K562 (cell line): ENCODE measurements around the gene OSBPL3. TPM values are rescaled to one million over a fixed set of nuclear protein-coding genes. Genes with fewer than 3 reads are reported as not detected.

ENCODE experiments used
- ATAC-seq: fragments of 200-7000 bp; cut with Tn5 transposase; 3 replicates; pipeline ENCODE4 v1.9.1; 2020; ENCODE audit warnings: moderate library complexity
- BruUV-seq: library from RNA; stranded (reverse); fragments of 400-500 nt; replicated peaks from 2 replicates; lab custom pipeline; 2021; lab: Mats Ljungman, UMichigan
- CTCF ChIA-PET: fragments of 300-600 bp; formaldehyde crosslinking; extraction: SDS; loops from one replicate; lab custom pipeline; 2021; ENCODE audit warnings: low intra/inter-chr PET ratio; lab: Yijun Ruan, JAX
- POLR2A ChIA-PET: fragments of 300-600, 350-650 bp; sonication (Branson Sonifier 250); formaldehyde crosslinking; extraction: SDS; loops from one replicate; lab custom pipeline; 2021; ENCODE audit warnings: antibody characterized with exemption, inconsistent platforms; lab: Yijun Ruan, JAX
- DNase-seq, 4 experiments: peaks; one replicate each; pipeline versions ENCODE4 v3.0.0 to v3.0.0-alpha.2; 2011 to 2018; ENCODE audit warnings: low spot score in 3 of 4, mixed read lengths in 3 of 4; ENCODE audit errors: extremely low read depth in 1 of 4
- FAIRE-seq: peaks from 2 replicates; lab custom pipeline; 2011; peaks lifted over from hg19 to GRCh38; lab: Jason Lieb, UNC
- H2AFZ ChIP-seq: 2 replicates; pipeline ENCODE4 v1.6.0; 2011; ENCODE audit warnings: low read depth, low read length, control low read depth, inconsistent platforms
- H3K27ac ChIP-seq: fragments of 200-600 bp; 3 replicates; pipeline ENCODE4 v1.8.0; 2011; ENCODE audit warnings: low read depth, mild to moderate bottlenecking, control low read depth, inconsistent platforms, low read length, moderate library complexity, mixed read lengths; ENCODE audit errors: extremely low read depth
- H3K27me3 ChIP-seq, 2 experiments: fragments of 300-600 bp in 1 of 2; 2 replicates in 1 of 2; 3 replicates in 1 of 2; pipeline versions ENCODE4 v1.6.0 to v1.8.0; 2011; ENCODE audit warnings: inconsistent platforms in 2 of 2, low read length in 2 of 2, mild to moderate bottlenecking in 1 of 2, mixed read lengths in 1 of 2, moderate library complexity in 1 of 2; ENCODE audit not compliant: control insufficient read depth in 2 of 2, insufficient read depth in 2 of 2
- H3K36me3 ChIP-seq: fragments of 300-600 bp; 3 replicates; pipeline ENCODE4 v1.8.0; 2011; ENCODE audit warnings: mild to moderate bottlenecking, low read length, inconsistent platforms; ENCODE audit not compliant: control insufficient read depth, insufficient read depth
- H3K4me1 ChIP-seq, 2 experiments: fragments of 200-600 bp in 1 of 2; replicated peaks in 1 of 2; 2 replicates in 1 of 2; 3 replicates in 1 of 2; pipeline versions ENCODE4 v1.5.1 to v1.8.0; 2011; ENCODE audit warnings: inconsistent platforms in 2 of 2, low read length in 2 of 2, mild to moderate bottlenecking in 1 of 2, mixed read lengths in 1 of 2, moderate library complexity in 1 of 2; ENCODE audit not compliant: control insufficient read depth in 2 of 2, insufficient read depth in 2 of 2
- H3K4me2 ChIP-seq: 2 replicates; pipeline ENCODE4 v1.6.1; 2011; ENCODE audit warnings: low read length, control low read depth, inconsistent platforms, mixed read lengths; ENCODE audit not compliant: insufficient read depth
- H3K4me3 ChIP-seq: fragments of 200-600 bp; sonication (generic), shearing (Covaris generic); 2 replicates; pipeline ENCODE4 v1.5.1; 2016; ENCODE audit warnings: control low read depth, inconsistent platforms
- H3K79me2 ChIP-seq: fragments of 200-600 bp; 3 replicates; pipeline ENCODE4 v1.8.0; 2011; ENCODE audit warnings: low read length, inconsistent platforms; ENCODE audit not compliant: control insufficient read depth, insufficient read depth
- H3K9ac ChIP-seq, 2 experiments: 2 replicates each; pipeline versions ENCODE4 v1.6.0 to v1.6.1; 2011; ENCODE audit warnings: low read depth in 2 of 2, low read length in 2 of 2, control low read depth in 1 of 2, inconsistent platforms in 1 of 2, mild to moderate bottlenecking in 1 of 2, mixed read lengths in 1 of 2; ENCODE audit not compliant: insufficient read depth in 1 of 2
- H3K9me1 ChIP-seq: one replicate; pipeline ENCODE4 v1.6.0; 2011; ENCODE audit warnings: inconsistent platforms, mild to moderate bottlenecking, low read length, moderate library complexity; ENCODE audit not compliant: control insufficient read depth, insufficient read depth
- H3K9me3 ChIP-seq: replicated peaks from 2 replicates; pipeline ENCODE4 v1.5.1; 2011; ENCODE audit warnings: low read depth, low read length, inconsistent platforms; ENCODE audit not compliant: control insufficient read depth, insufficient read depth
- H4K20me1 ChIP-seq: replicated peaks from 2 replicates; pipeline ENCODE4 v1.6.1; 2011; ENCODE audit warnings: low read length, inconsistent platforms, mixed read lengths; ENCODE audit not compliant: control insufficient read depth, insufficient read depth
- BHLHE40 ChIP-seq: IDR thresholded peaks from 2 replicates; pipeline ENCODE4 v1.6.1; 2011; ENCODE audit warnings: low read length, improper control_type of control experiment
- HNRNPL ChIP-seq: fragments of 200-400 bp; formaldehyde crosslinking; IDR thresholded peaks from 2 replicates; pipeline ENCODE4 v1.6.1; 2017; ENCODE audit warnings: low read depth, mild to moderate bottlenecking, low read length
- LEF1 ChIP-seq: fragments of 450-650 bp; IDR thresholded peaks from 2 replicates; pipeline ENCODE4 v1.6.1; 2016; ENCODE audit warnings: mild to moderate bottlenecking
- MEIS2 ChIP-seq: fragments of 450-650 bp; IDR thresholded peaks from 2 replicates; pipeline ENCODE4 v1.6.1; 2014; ENCODE audit warnings: mild to moderate bottlenecking; ENCODE audit not compliant: partially characterized antibody
- NCOA2 ChIP-seq, 2 experiments: fragments of 450-650 bp; IDR thresholded peaks; 2 replicates each; pipeline ENCODE4 v1.6.1; 2018; ENCODE audit warnings: mild to moderate bottlenecking in 2 of 2, moderate library complexity in 1 of 2; ENCODE audit not compliant: partially characterized antibody in 2 of 2
- RAD51 ChIP-seq: fragments of 450-650 bp; IDR thresholded peaks from 2 replicates; pipeline ENCODE4 v1.7.1; 2016; ENCODE audit warnings: low read depth, mild to moderate bottlenecking, borderline replicate concordance
- ZFX ChIP-seq: sonication (generic); formaldehyde crosslinking; IDR thresholded peaks from 2 replicates; pipeline ENCODE4 v1.8.0; 2022; ENCODE audit warnings: mild to moderate bottlenecking, missing genetic modification reagents, moderate library complexity
- ZNF41 ChIP-seq: fragments of 250-450 bp; sonication (Bioruptor Pico); conservative IDR thresholded peaks from 2 replicates; pipeline ENCODE4 v1.4.0; 2020; ENCODE audit warnings: mild to moderate bottlenecking
- WGBS: fragments of 100-300 bp; shearing (Covaris generic); methylation state at CpG from one replicate; pipeline ENCODE4 v1.1.6; 2016; ENCODE audit warnings: low coverage, mixed read lengths; ENCODE audit not compliant: insufficient coverage; ENCODE audit errors: missing lambda C conversion rate; 5-methylcytosine and 5-hydroxymethylcytosine counted together
- in situ Hi-C: fragments of 300-500 bp; cut with MboI; formaldehyde crosslinking; loops from 4 replicates; pipeline ENCODE4 v1.15.0; 2018; ENCODE audit warnings: inconsistent platforms, mixed read lengths
- intact Hi-C: fragments of 100-400 bp; cut with micrococcal nuclease; formaldehyde crosslinking; loops from 2 replicates; pipeline ENCODE4 v1.14.2; 2022
- polyA plus RNA-seq, 8 experiments: library from polyadenylated mRNA; depleted of rRNA in 4 of 8; stranded (reverse) in 5 of 8; unstranded in 3 of 8; fragments of >200 nt; fragmentation: Nextera tagmentation in 2 of 8; fragmentation: Illumina TruSeq in 1 of 8; extraction: Ambion mirVana in 2 of 8; extraction: Trizol in 1 of 8; gene quantifications; 2 replicates each; pipeline versions ENCODE4 v1.2.1 to v1.2.3, GENCODE V29; 2011 to 2014; ENCODE audit warnings: inconsistent platforms in 1 of 8, missing spikeins in 1 of 8
- total RNA-seq, 7 experiments: library from RNA; depleted of rRNA in 6 of 7; stranded (reverse); fragments of >200 nt in 6 of 7; fragmentation: Illumina TruSeq in 2 of 7; extraction: Trizol in 2 of 7; gene quantifications; 2 replicates each; pipeline versions ENCODE4 v1.2.1 to v1.2.3, GENCODE V29; 2011 to 2021; ENCODE audit warnings: low replicate concordance in 1 of 7
- TF ChIP-seq, protein P1 (sequence below): sonication (generic); formaldehyde crosslinking; IDR thresholded peaks from 2 replicates; pipeline ENCODE4 v1.8.0; 2022; ENCODE audit warnings: missing genetic modification reagents, mild to moderate bottlenecking, borderline replicate concordance

Gene OSBPL3
- total and polyA plus RNA-seq, 9 of the 15 experiments (the other 6 are each of a cell fraction or from before 2014, with no cell fraction given), result 4.8 to 37.2 (median 26.5) TPM

DNA sequence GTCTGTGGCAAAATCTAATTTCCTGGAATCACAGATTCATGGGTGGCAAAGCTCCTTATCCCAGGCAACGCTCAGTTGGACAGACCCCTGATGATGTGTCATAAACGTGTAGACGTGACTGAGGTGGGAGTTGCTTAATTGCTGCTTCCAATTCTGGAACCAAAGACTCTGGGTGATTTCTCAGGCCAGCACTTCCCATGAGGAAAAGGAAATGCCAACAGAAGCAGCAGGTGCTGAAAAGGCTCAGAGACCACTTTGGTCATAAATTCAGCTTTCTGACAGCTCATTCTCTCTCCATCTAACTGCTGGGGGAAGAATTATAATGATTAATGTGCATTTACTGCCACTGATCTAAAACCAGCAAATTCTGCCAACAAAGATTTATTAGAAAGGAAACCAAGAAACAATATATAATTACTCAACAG, 88.7 kb downstream of the OSBPL3 start:
- Histone ChIP-seq H3K4me3 (no peak overlapping the region), H3K79me2 (peaks cover 36% of the 10 kb centered on the region), H3K9me1 (no peaks in the 10 kb centered on the region), H3K9ac (no peak overlapping the region), H3K9me3 (no peaks in the 10 kb centered on the region), H2AFZ (no peak overlapping the region), H3K36me3 (peaks cover 35% of the 10 kb centered on the region; the same call in 2 of the 3 replicates)
- FAIRE-seq (no peak), DNase-seq (no peak), ATAC-seq (no peak)
- 83% methylated on average over 3 of the region's 3 CpGs for WGBS
- ChIA-PET CTCF (no interaction called here), POLR2A (no interaction called here)
- BruUV-seq, result no TSS peak
- in situ Hi-C loops, result no loop called here
- TF ChIP-seq RAD51, result no peak
- TF ChIP-seq, protein P1, sequence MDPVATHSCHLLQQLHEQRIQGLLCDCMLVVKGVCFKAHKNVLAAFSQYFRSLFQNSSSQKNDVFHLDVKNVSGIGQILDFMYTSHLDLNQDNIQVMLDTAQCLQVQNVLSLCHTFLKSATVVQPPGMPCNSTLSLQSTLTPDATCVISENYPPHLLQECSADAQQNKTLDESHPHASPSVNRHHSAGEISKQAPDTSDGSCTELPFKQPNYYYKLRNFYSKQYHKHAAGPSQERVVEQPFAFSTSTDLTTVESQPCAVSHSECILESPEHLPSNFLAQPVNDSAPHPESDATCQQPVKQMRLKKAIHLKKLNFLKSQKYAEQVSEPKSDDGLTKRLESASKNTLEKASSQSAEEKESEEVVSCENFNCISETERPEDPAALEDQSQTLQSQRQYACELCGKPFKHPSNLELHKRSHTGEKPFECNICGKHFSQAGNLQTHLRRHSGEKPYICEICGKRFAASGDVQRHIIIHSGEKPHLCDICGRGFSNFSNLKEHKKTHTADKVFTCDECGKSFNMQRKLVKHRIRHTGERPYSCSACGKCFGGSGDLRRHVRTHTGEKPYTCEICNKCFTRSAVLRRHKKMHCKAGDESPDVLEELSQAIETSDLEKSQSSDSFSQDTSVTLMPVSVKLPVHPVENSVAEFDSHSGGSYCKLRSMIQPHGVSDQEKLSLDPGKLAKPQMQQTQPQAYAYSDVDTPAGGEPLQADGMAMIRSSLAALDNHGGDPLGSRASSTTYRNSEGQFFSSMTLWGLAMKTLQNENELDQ (CRISPR knock-in tag), result no peak
- no peak for TF ChIP-seq ZNF41 (CRISPR knock-in tag)
- TF ChIP-seq LEF1, result no peak
- TF ChIP-seq NCOA2 (IDR thresholded peaks at IDR 0.05; ENCODE audit: partially characterized antibody in 2 of 2), result no peak
- no peak for TF ChIP-seq ZFX (CRISPR knock-in tag)
- TF ChIP-seq HNRNPL, result no peak
- TF ChIP-seq BHLHE40, result no peak
- TF ChIP-seq MEIS2, result peak; percentile 21
- TF ChIP-seq, all 486 proteins: peak for 1
- intact Hi-C loops, result no loop called here
- Histone ChIP-seq H4K20me1 (no peaks in the 10 kb centered on the region), H3K27ac (no peak overlapping the region), H3K4me2 (no peak overlapping the region), H3K4me1 (peaks cover 0 to 16% of the 10 kb centered on the region in 2 experiments; a peak in 3 of 5 replicates), H3K27me3 (no peaks in the 10 kb centered on the region)
